Kidney (tissue), 14 donors: ENCODE results near the gene PRRX2. TPM values are rescaled to one million over a fixed set of nuclear protein-coding genes. Genes with fewer than 3 reads are reported as not detected.

Source experiments
- DNase-seq, 5 donors: peaks; one replicate each; pipeline ENCODE4 v3.0.0-alpha.2; 2013 to 2020
- FAIRE-seq: peaks from 2 replicates; lab custom pipeline; 2012; peaks lifted over from hg19 to GRCh38; lab: Jason Lieb, UNC
- H3K27ac ChIP-seq, 2 donors: one replicate each; pipeline ENCODE4 v1.7.0; 2013; ENCODE audit warnings: low read depth in 2 of 2, low read length in 2 of 2, inconsistent platforms in 1 of 2
- H3K27me3 ChIP-seq: one replicate; pipeline ENCODE4 v1.7.1; 2013; ENCODE audit warnings: low read length, inconsistent platforms; ENCODE audit not compliant: control insufficient read depth, insufficient read depth
- H3K36me3 ChIP-seq, 3 donors: one replicate each; pipeline versions ENCODE4 v1.7.0 to v1.7.1; 2013; ENCODE audit warnings: low read length in 3 of 3, control low read depth in 1 of 3, inconsistent platforms in 1 of 3; ENCODE audit not compliant: insufficient read depth in 3 of 3, control insufficient read depth in 2 of 3
- H3K4me1 ChIP-seq, 3 donors: one replicate each; pipeline versions ENCODE4 v1.7.0 to v1.7.1; 2013; ENCODE audit warnings: low read length in 3 of 3, inconsistent platforms in 1 of 3, low read depth in 1 of 3; ENCODE audit not compliant: control insufficient read depth in 2 of 3, insufficient read depth in 2 of 3
- H3K4me3 ChIP-seq, 3 donors: one replicate each; pipeline versions ENCODE4 v1.7.0 to v1.8.1; 2013; ENCODE audit warnings: low read length in 3 of 3, control low read depth in 1 of 3, inconsistent platforms in 1 of 3
- H3K9ac ChIP-seq, 3 donors: one replicate each; pipeline versions ENCODE4 v1.7.0 to v1.7.1; 2013; ENCODE audit warnings: low read length in 3 of 3, control low read depth in 1 of 3, inconsistent platforms in 1 of 3
- H3K9me3 ChIP-seq, 3 donors: one replicate each; pipeline versions ENCODE4 v1.7.0 to v1.7.1; 2013; ENCODE audit warnings: low read length in 3 of 3, control low read depth in 1 of 3, inconsistent platforms in 1 of 3; ENCODE audit not compliant: control insufficient read depth in 2 of 3, insufficient read depth in 1 of 3
- CTCF ChIP-seq: IDR thresholded peaks from 3 replicates; pipeline ENCODE4 v1.5.1; 2012; ENCODE audit warnings: mild to moderate bottlenecking, moderate library complexity, borderline replicate concordance; ENCODE audit not compliant: insufficient read depth; ENCODE audit errors: extremely low read depth
- intact Hi-C: fragments of 100-400 bp; cut with DNase I; formaldehyde crosslinking; loops from one replicate; pipeline ENCODE4 v1.11.1; 2022
- polyA plus RNA-seq: library from polyadenylated mRNA; stranded (reverse); fragments of 350-450 nt; fragmentation: Illumina TruSeq; extraction: RNeasy Lipid Tissue Mini Kit (QIAGEN cat#74804); gene quantifications from one replicate; pipeline ENCODE4 v1.2.3, GENCODE V29; 2014; ENCODE audit warnings: low read depth, low replicate concordance; ENCODE audit not compliant: insufficient read depth
- total RNA-seq: library from RNA; stranded (reverse); fragmentation: NEBNext Ultra II Directional; extraction: Animal tissue kit (Norgen Biotek cat#: 25700); gene quantifications from one replicate; pipeline ENCODE4 v1.2.1, GENCODE V29; 2021
- donor health status: control.
- donor health status: control.
- donor health status: control.
- donor health status: control.
- donor health status: control.
- donor health status: DM: yes; HTN: yes; CAD: no.
- donor health status: Normal renal cell carcinoma (clear cell type).

The PRRX2 gene
- total and polyA plus RNA-seq, 2 donors from 2014 or later, result 1.8 to 2.3 TPM

GRCh38 chr9:129641750-129642585 lies 23.5 kb upstream of the PRRX2 start, which contains the start of gene ASB6:
Gene ASB6 (minus strand): TSS chr9:129642151. CDS start chr9:129641999, 152 bp downstream.
- TF ChIP-seq CTCF, result peak; percentile 85
- peak; percentile 17 for FAIRE-seq
- Histone ChIP-seq H3K36me3 (peaks cover 0 to 25% (median 18%) of the 10 kb centered on the region in 3 donors), H3K9me3 (no peaks in the 10 kb centered on the region), H3K4me1 (peaks cover 0 to 28% (median 8%) of the 10 kb centered on the region in 3 donors), H3K27me3 (no peaks in the 10 kb centered on the region), H3K9ac (peak within 1 kb of the TSS; percentile 45 to 88 (median 74)), H3K27ac (peak within 1 kb of the TSS; percentile 89 to 90), H3K4me3 (peak within 1 kb of the TSS; percentile 73 to 90 (median 77))
- peak; percentile 98 to 99 (median 99) for DNase-seq
- intact Hi-C loops, result loop anchor here (10.0 kb wide), 1 partner anchor 143 kb away; no protein-coding TSS in a partner anchor

GRCh38 chr9:129643706-129644105 lies 21.7 kb upstream of the PRRX2 start:
- no peak for FAIRE-seq
- H3K4me3 ChIP-seq, result no peak overlapping the region
- no peak overlapping the region for H3K27ac ChIP-seq
- intact Hi-C loops, result loop anchor here (10.0 kb wide), 1 partner anchor 141 kb away; no protein-coding TSS in a partner anchor
- H3K4me1 ChIP-seq, result peaks cover 0 to 28% (median 8%) of the 10 kb centered on the region in 3 donors
- H3K9ac ChIP-seq, result no peak overlapping the region
- peaks cover 0 to 8% (median 1%) of the 10 kb centered on the region in 3 donors for H3K36me3 ChIP-seq
- no peak for TF ChIP-seq CTCF
- H3K9me3 ChIP-seq, result no peaks in the 10 kb centered on the region
- no peak for DNase-seq
- H3K27me3 ChIP-seq, result no peaks in the 10 kb centered on the region

- H3K27ac ChIP-seq, result no peak overlapping the region
- peaks cover 0 to 1% (median 0%) of the 10 kb centered on the region in 3 donors for H3K36me3 ChIP-seq
- no peak overlapping the region for H3K4me3 ChIP-seq
- H3K4me1 ChIP-seq, result peaks cover 0 to 23% (median 8%) of the 10 kb centered on the region in 3 donors
- no peaks in the 10 kb centered on the region for H3K9me3 ChIP-seq
- no peak overlapping the region for H3K9ac ChIP-seq
- H3K27me3 ChIP-seq, result no peaks in the 10 kb centered on the region
- DNase-seq (no peak), FAIRE-seq (no peak)
- intact Hi-C loops, result loop anchor here (10.0 kb wide), 1 partner anchor 140 kb away; no protein-coding TSS in a partner anchor
- no peak for TF ChIP-seq CTCF
Observed at GRCh38 chr9:129644365-129644764, 21.1 kb upstream of the PRRX2 start.
